Keratinocyte (primary cell): ENCODE results near the gene PSAP.

Source experiments
- CTCF ChIP-seq, 3 experiments: IDR thresholded peaks in 1 of 3; conservative IDR thresholded peaks in 1 of 3; optimal IDR thresholded peaks in 1 of 3; 2 replicates in 2 of 3; 3 replicates in 1 of 3; pipeline versions ENCODE3 to v1.5.1; 2011; ENCODE audit warnings: low read length in 3 of 3, mild to moderate bottlenecking in 3 of 3, moderate library complexity in 2 of 3, control low read depth in 1 of 3, inconsistent platforms in 1 of 3; ENCODE audit not compliant: insufficient read depth in 2 of 3; ENCODE audit errors: extremely low read depth in 1 of 3
- EZH2 ChIP-seq: IDR thresholded peaks from one replicate; pipeline ENCODE4 v1.6.1; 2012; ENCODE audit warnings: inconsistent platforms, mild to moderate bottlenecking, low read length, moderate library complexity

GRCh38 chr10:71833451-71834342 is 17.4 kb downstream of the PSAP start:
- TF ChIP-seq CTCF (optimal IDR thresholded peaks at IDR 0.05 in 1 of 3, IDR thresholded peaks at IDR 0.05 in 1 of 3, conservative IDR thresholded peaks at IDR 0.05 in 1 of 3; ENCODE audit: extremely low read depth in 1 of 3, insufficient read depth in 2 of 3, low read length in 3 of 3) (no peak), EZH2 (no peak)
